Lower leg skin (tissue), 4 donors: ENCODE results near the gene MYDGF. TPM values are rescaled to one million over a fixed set of nuclear protein-coding genes. Genes with fewer than 3 reads are reported as not detected.

Source experiments
- DNase-seq, 2 donors: peaks; one replicate each; pipeline ENCODE4 v3.0.0-alpha.2; 2019; ENCODE audit warnings: low spot score in 2 of 2
- H3K4me3 ChIP-seq: fragments of 200-600 bp; sonication (generic); 2 replicates; pipeline ENCODE4 v1.5.1; 2017; ENCODE audit warnings: mild to moderate bottlenecking, low read depth; ENCODE audit not compliant: poor library complexity, severe bottlenecking
- POLR2A ChIP-seq, 2 donors: fragments of 450-650 bp; IDR thresholded peaks; one replicate each; pipeline ENCODE4 v1.6.1; 2016 to 2017; ENCODE audit warnings: antibody characterized with exemption in 2 of 2, mild to moderate bottlenecking in 1 of 2, moderate library complexity in 1 of 2
- WGBS, 2 donors: methylation state at CpG; one replicate each; pipeline ENCODE4 v1.1.5; 2018; 5-methylcytosine and 5-hydroxymethylcytosine counted together
- intact Hi-C: fragments of 100-400 bp; cut with DNase I; formaldehyde crosslinking; loops from one replicate; pipeline ENCODE4 v1.15.0; 2023; ENCODE audit warnings: low total_unique reads
- total RNA-seq, 4 donors: library from RNA; depleted of rRNA; stranded (reverse); fragments of >200 nt; gene quantifications; one replicate each; pipeline ENCODE4 v1.1.0, GENCODE V29; 2016
- TF ChIP-seq, protein P1 (sequence below), 3 donors: fragments of 450-650 bp; IDR thresholded peaks; one replicate each; pipeline ENCODE4 v1.5.1; 2016; ENCODE audit warnings: antibody characterized with exemption in 3 of 3, mild to moderate bottlenecking in 3 of 3, moderate library complexity in 2 of 3

MYDGF gene
- total RNA-seq, 4 donors from 2014 or later = 25.9 to 56.0 (median 29.6) TPM

DNA sequence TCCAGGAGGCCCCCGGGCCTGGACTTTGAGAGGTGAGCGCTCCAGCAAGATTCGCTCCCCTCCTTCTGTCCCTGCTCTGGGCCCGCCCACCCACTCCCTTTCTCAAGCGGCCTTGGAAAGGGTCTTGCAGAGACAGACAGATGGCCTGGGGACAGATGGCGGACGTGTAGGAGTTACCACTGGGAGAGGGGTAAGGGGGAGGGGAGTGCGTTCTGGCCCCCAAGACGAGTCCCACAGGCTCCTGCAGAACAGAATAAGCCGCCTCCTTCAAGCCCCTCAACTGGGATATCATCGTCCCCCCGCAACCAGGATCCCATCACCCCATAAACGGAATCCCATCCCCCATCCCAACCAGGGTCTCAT, 34.4 kb downstream of the MYDGF start:
- TF ChIP-seq, protein P1, sequence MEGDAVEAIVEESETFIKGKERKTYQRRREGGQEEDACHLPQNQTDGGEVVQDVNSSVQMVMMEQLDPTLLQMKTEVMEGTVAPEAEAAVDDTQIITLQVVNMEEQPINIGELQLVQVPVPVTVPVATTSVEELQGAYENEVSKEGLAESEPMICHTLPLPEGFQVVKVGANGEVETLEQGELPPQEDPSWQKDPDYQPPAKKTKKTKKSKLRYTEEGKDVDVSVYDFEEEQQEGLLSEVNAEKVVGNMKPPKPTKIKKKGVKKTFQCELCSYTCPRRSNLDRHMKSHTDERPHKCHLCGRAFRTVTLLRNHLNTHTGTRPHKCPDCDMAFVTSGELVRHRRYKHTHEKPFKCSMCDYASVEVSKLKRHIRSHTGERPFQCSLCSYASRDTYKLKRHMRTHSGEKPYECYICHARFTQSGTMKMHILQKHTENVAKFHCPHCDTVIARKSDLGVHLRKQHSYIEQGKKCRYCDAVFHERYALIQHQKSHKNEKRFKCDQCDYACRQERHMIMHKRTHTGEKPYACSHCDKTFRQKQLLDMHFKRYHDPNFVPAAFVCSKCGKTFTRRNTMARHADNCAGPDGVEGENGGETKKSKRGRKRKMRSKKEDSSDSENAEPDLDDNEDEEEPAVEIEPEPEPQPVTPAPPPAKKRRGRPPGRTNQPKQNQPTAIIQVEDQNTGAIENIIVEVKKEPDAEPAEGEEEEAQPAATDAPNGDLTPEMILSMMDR (IDR thresholded peaks at IDR 0.05) = no peak
- TF ChIP-seq POLR2A (IDR thresholded peaks at IDR 0.05) = no peak
- H3K4me3 ChIP-seq = peak overlapping the region; percentile 24
- 33 to 34% methylated on average over 13 of the region's 13 CpGs for WGBS, 2 donors
- intact Hi-C loops = loop anchor here (5.0 kb wide), 2 partner anchors 63 to 78 kb away; partner anchors contain the start of gene SEMA6B
- DNase-seq = no peak

DNA sequence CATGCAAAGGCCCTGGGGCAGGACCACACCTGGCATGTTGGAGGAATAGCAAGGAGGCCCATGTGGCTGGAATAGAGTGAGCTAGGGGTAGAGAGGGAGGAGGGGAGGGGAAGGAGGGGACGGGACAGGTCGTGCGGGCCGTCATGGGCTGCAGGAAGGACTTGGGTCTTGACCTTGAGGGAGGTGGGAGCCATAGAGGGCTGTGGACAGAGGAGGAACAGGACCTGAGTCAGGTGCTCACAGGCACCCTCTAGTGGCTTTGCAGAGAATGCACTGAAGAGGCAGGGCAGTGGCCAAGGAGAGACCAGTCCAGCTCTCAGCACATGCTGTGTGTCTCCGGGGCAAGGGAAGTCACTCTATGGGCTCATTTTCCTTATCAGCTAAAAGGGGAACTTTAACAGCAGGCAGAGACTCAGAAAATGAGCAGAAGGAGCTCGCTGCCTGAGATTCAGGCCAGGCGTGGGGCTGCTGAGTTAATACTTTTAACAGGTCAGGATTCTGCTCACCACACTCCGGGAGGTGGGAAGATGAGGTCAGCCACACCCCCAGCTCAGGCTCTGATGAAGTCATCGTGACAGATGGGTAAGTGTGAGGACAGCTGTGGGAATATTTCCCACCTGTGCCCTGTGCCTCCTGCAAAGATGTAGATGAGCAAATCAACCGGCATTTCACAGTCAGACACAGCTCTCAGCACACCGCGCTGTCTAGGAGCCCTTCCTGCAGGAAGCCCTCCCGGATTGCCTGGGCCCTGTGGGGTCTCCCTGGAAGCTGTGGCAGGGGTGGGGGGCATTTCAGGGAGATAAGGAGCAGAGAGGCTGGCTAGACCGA, 36.8 kb downstream of the MYDGF start:
- no peak for TF ChIP-seq POLR2A (IDR thresholded peaks at IDR 0.05)
- TF ChIP-seq, protein P1 (IDR thresholded peaks at IDR 0.05) = no peak
- intact Hi-C loops = no loop called here
- WGBS, 2 donors = 49 to 52% methylated on average over 14 of the region's 14 CpGs

DNA sequence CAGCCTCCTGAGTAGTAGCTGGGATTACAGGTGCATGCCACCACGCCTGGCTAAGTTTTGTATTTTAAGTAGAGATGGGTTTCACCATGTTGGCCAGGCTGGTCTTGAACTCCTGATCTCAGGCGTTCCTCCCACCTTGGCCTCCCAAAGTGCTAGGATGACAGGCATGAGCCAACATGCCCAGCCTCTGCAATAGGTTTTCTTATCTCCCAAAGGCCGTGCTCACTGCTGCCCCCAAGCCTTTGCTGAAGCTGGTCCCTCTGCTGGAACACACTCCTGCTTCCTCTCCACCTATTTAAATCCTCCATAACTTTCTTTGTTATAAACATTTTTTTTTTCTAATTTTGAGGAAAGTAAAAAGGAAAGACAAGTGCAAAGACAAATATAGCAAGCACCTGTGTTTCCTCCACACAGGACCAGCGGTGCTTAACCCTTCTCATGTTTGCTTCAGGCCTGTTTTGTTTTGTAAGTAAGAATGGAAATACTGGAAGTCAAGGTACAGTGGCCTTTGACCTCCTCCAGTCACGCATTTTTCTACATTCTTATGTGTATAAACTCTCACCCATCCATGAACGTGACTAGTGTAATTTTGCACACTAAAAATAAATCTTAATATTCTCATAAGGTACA, 45.3 kb downstream of the MYDGF start:
- 50 to 61% methylated on average over 5 to 6 of the region's 6 CpGs for WGBS, 2 donors
- no peak overlapping the region for H3K4me3 ChIP-seq

More for the DNA sequence above, 36.8 kb downstream of the MYDGF start:
- H3K4me3 ChIP-seq = no peak overlapping the region
- DNase-seq = no peak

DNA sequence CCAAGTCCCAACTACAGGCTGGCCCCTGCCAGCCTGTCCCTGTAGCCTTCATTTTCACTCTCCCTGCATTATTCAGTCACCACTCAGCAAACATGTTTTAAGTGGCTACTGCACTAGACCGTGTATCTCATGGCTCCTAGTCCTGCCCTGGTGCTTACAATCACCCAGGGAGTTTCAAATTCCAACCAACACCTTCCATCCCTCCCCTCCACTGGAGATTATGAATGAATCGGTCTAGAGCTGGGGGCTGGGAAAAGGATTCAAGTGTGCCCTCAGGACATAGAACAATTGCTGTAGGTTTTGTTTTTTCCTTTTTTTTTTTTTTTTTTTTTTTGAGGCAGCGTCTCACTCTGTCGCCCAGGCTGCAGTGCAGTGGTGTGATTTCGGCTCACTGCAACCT, 45.8 kb downstream of the MYDGF start:
- 78 to 82% methylated on average over 5 of the region's 5 CpGs for WGBS, 2 donors
- TF ChIP-seq, protein P1 (IDR thresholded peaks at IDR 0.05) = no peak
- no peak for TF ChIP-seq POLR2A (IDR thresholded peaks at IDR 0.05)
- no peak for DNase-seq
- H3K4me3 ChIP-seq = no peak overlapping the region
- intact Hi-C loops = no loop called here

More for the DNA sequence above, 45.3 kb downstream of the MYDGF start:
- intact Hi-C loops = no loop called here
- no peak for DNase-seq
- TF ChIP-seq, protein P1 (IDR thresholded peaks at IDR 0.05) = no peak
- no peak for TF ChIP-seq POLR2A (IDR thresholded peaks at IDR 0.05)

DNA sequence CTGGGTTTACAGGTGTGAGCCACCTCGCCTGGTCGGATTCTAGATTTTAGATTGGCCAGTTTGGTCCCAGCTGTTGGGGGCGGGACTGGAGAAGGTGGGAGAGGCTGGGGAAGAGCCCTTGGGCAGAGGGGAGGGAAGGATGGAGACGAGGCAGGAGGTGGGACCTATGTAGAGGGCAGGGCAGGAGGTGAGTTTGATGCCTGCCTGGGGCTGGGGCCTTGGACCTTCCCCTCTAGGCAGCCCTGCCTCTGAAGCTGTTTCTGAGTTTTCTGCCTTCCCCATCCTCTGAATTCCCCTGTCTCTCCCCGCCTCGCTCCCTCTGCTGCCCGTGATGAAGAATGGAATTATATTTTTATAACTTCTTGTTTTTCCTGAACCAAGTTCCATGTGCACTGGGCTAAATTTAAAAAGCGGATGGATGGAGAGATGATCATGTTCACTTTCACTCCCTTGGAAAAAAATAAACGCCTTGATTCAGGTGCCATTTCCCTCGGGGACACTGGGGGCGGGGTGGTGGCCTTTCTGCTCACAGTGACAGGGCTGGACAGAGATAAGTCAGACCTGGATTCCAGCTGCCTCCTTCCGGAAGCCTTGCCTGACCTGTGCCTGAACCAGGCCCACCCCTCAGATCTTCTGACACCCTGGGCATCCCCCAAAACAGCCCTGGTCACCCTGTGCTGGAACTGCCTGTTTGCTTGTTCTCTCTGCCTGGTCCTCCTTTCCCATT, 47.3 kb downstream of the MYDGF start:
- DNase-seq = no peak
- TF ChIP-seq POLR2A (IDR thresholded peaks at IDR 0.05) = no peak
- TF ChIP-seq, protein P1 (IDR thresholded peaks at IDR 0.05) = no peak
- intact Hi-C loops = no loop called here
- no peak overlapping the region for H3K4me3 ChIP-seq
- 45% methylated on average over 12 of the region's 12 CpGs for WGBS, 2 donors
